ENCODE data around the gene TFCP2L1.

The TFCP2L1 gene

GRCh38 chr2:121287146-121287798 lies 2.3 kb upstream of the TFCP2L1 start:
- no peak for DNase-seq (ENCODE audit: low read depth)
- no peak for TF ChIP-seq CTCF (conservative IDR thresholded peaks at IDR 0.05; ENCODE audit: low read depth, low read length)
- H3K4me3 ChIP-seq (ENCODE audit: low read length) = no peak overlapping the region

- no peak for TF ChIP-seq CTCF (conservative IDR thresholded peaks at IDR 0.05; ENCODE audit: low read depth, low read length)
- DNase-seq (ENCODE audit: low read depth) = no peak
- no peak overlapping the region for H3K4me3 ChIP-seq (ENCODE audit: low read length)
Measured at GRCh38 chr2:121286506-121286905, 1.5 kb upstream of the TFCP2L1 start.

GRCh38 chr2:121285926-121286325 lies 924 bp upstream of the TFCP2L1 start:
- no peak overlapping the region for H3K4me3 ChIP-seq (ENCODE audit: low read length)
- TF ChIP-seq CTCF (conservative IDR thresholded peaks at IDR 0.05; ENCODE audit: low read depth, low read length) = no peak

GRCh38 chr2:121283670-121284462 lies 1.1 kb downstream of the TFCP2L1 start:
- TF ChIP-seq CTCF (conservative IDR thresholded peaks at IDR 0.05; ENCODE audit: low read depth, low read length) = no peak
- H3K4me3 ChIP-seq (ENCODE audit: low read length) = no peak overlapping the region
- DNase-seq (ENCODE audit: low read depth) = no peak

More at GRCh38 chr2:121285926-121286325, 924 bp upstream of the TFCP2L1 start:
- no peak for DNase-seq (ENCODE audit: low read depth)

GRCh38 chr2:121282800-121283385 lies 2.1 kb downstream of the TFCP2L1 start:
- TF ChIP-seq CTCF (conservative IDR thresholded peaks at IDR 0.05; ENCODE audit: low read depth, low read length) = no peak
- H3K4me3 ChIP-seq (ENCODE audit: low read length) = no peak overlapping the region
- no peak for DNase-seq (ENCODE audit: low read depth)

GRCh38 chr2:121281694-121282093 lies 3.3 kb downstream of the TFCP2L1 start:
- H3K4me3 ChIP-seq (ENCODE audit: low read length) = no peak overlapping the region
- TF ChIP-seq CTCF (conservative IDR thresholded peaks at IDR 0.05; ENCODE audit: low read depth, low read length) = no peak
- no peak for DNase-seq (ENCODE audit: low read depth)

Measured in retinal pigment epithelial cell (primary cell).